Muscle of back (tissue), 11 donors: ENCODE measurements around the gene SLC25A48. TPM values are rescaled to one million over a fixed set of nuclear protein-coding genes. Genes with fewer than 3 reads are reported as not detected.
"Not testable (repeated sequence)": the region's sequence is repeated elsewhere in the genome, so short reads cannot be mapped to it uniquely, and the experiment has no call there.

Experiments
- DNase-seq, 3 donors: peaks; one replicate each; pipeline versions ENCODE4 v3.0.0 to v3.0.0-alpha.2; 2013
- polyA plus RNA-seq, 10 donors: library from polyadenylated mRNA; unstranded; fragments of 120-200 nt; gene quantifications; one replicate each; pipeline ENCODE4 v1.2.1, GENCODE V29; 2013; ENCODE audit not compliant: insufficient read length in 10 of 10

SLC25A48 gene
- polyA plus RNA-seq, 10 donors, result 0.16 to 2.7 (median 0.52) TPM; not detected in 1

GRCh38 chr5:135857630-135858311 lies 23.3 kb downstream of the SLC25A48 start:
- no peak for DNase-seq

- DNase-seq, result not testable (repeated sequence)
These were observed 24.7 kb downstream of the SLC25A48 start for GRCh38 chr5:135859186-135859585.

GRCh38 chr5:135859641-135860040 lies 25.2 kb downstream of the SLC25A48 start:
- no peak for DNase-seq

GRCh38 chr5:135861641-135862040 lies 27.2 kb downstream of the SLC25A48 start:
- DNase-seq, result no peak

GRCh38 chr5:135862086-135862485 lies 27.6 kb downstream of the SLC25A48 start:
- DNase-seq, result no peak

GRCh38 chr5:135862744-135863143 lies 28.3 kb downstream of the SLC25A48 start:
- DNase-seq, result no peak

- no peak for DNase-seq
These were observed 30.3 kb downstream of the SLC25A48 start for GRCh38 chr5:135864503-135865435.

- DNase-seq, result no peak
These were observed 31.6 kb downstream of the SLC25A48 start for GRCh38 chr5:135866016-135866415.

GRCh38 chr5:135867599-135867998 lies 33.1 kb downstream of the SLC25A48 start:
- DNase-seq, result no peak

- no peak for DNase-seq
These were observed 34.2 kb downstream of the SLC25A48 start for GRCh38 chr5:135868681-135869080.

- DNase-seq, result no peak
These were observed 34.8 kb downstream of the SLC25A48 start for GRCh38 chr5:135869276-135869675.

GRCh38 chr5:135869935-135870334 lies 35.5 kb downstream of the SLC25A48 start:
- DNase-seq, result no peak

- DNase-seq, result no peak
These were observed 36.9 kb downstream of the SLC25A48 start for GRCh38 chr5:135871268-135871915.

GRCh38 chr5:135873831-135874230 lies 39.4 kb downstream of the SLC25A48 start:
- no peak for DNase-seq

- DNase-seq, result no peak
These were observed 40.0 kb downstream of the SLC25A48 start for GRCh38 chr5:135874461-135874860.

- DNase-seq, result no peak
These were observed 41.1 kb downstream of the SLC25A48 start for GRCh38 chr5:135875567-135875966.

GRCh38 chr5:135876146-135876545 lies 41.7 kb downstream of the SLC25A48 start:
- no peak for DNase-seq

- no peak for DNase-seq
These were observed 43.2 kb downstream of the SLC25A48 start for GRCh38 chr5:135877570-135878155.

GRCh38 chr5:135878156-135878620 lies 43.7 kb downstream of the SLC25A48 start:
- DNase-seq, result no peak

GRCh38 chr5:135879591-135879990 lies 45.1 kb downstream of the SLC25A48 start:
- no peak for DNase-seq

GRCh38 chr5:135880278-135880677 lies 45.8 kb downstream of the SLC25A48 start:
- no peak for DNase-seq

- DNase-seq, result no peak
These were observed 46.3 kb downstream of the SLC25A48 start for GRCh38 chr5:135880801-135881200.
